ENCODE data around the gene GRID2. TPM values are rescaled to one million over a fixed set of nuclear protein-coding genes. Genes with fewer than 3 reads are reported as not detected.

GRID2 gene
- total and polyA plus RNA-seq, 10 of the 15 experiments (the other 5 are each of a cell fraction or from before 2014, with no cell fraction given), result not detected

- H3K9ac ChIP-seq (ENCODE audit: control insufficient read depth, insufficient read depth, low read length), result no peak overlapping the region
- no peaks in the 10 kb centered on the region for H3K36me3 ChIP-seq (ENCODE audit: control insufficient read depth in 2 of 2, insufficient read depth in 2 of 2, low read length in 1 of 2)
- H3K27me3 ChIP-seq (replicated peaks in 1 of 2; ENCODE audit: control insufficient read depth in 2 of 2, insufficient read depth in 2 of 2, low read length in 1 of 2), result no peaks in the 10 kb centered on the region
- in situ Hi-C loops (cut with MboI) (no loop called here), intact Hi-C loops (cut with micrococcal nuclease; ENCODE audit: unreplicated experiment) (no loop called here)
- ATAC-seq (no peak), DNase-seq (ENCODE audit: low read depth, low spot score) (no peak), FAIRE-seq (no peak)
- SMC1A ChIA-PET (ENCODE audit: uncharacterized antibody, unreplicated experiment), result no interaction called here
- RAD21 ChIA-PET (ENCODE audit: unreplicated experiment), result no interaction called here
- no peak overlapping the region for H3K4me2 ChIP-seq (ENCODE audit: control insufficient read depth, insufficient read depth)
- no TSS peak for BruUV-seq (replicated peaks)
- POLR2A ChIA-PET, result no interaction called here
- H3K9me3 ChIP-seq (replicated peaks; ENCODE audit: control insufficient read depth, insufficient read depth, low read length), result no peaks in the 10 kb centered on the region
- no peak overlapping the region for H3K4me3 ChIP-seq
- 24% methylated on average over 2 of the region's 2 CpGs for WGBS (ENCODE audit: insufficient coverage, insufficient replicate concordance, low lambda C conversion rate, missing lambda C conversion rate)
- no peak overlapping the region for H3K27ac ChIP-seq (ENCODE audit: control insufficient read depth, insufficient read depth)
- H3K79me2 ChIP-seq (ENCODE audit: control insufficient read depth, insufficient read depth, low read length), result no peaks in the 10 kb centered on the region
- no peak overlapping the region for H2AFZ ChIP-seq (ENCODE audit: control insufficient read depth, low read depth, low read length)
- TF ChIP-seq SMC3 (IDR thresholded peaks at IDR 0.05; ENCODE audit: borderline replicate concordance, low read length), result no peak
- no peak for TF ChIP-seq RCOR1 (conservative IDR thresholded peaks at IDR 0.05; ENCODE audit: low read depth, low read length)
- TF ChIP-seq FOS (IDR thresholded peaks at IDR 0.05; ENCODE audit: borderline replicate concordance, extremely low read depth, insufficient read length), result no peak
- TF ChIP-seq E4F1 (IDR thresholded peaks at IDR 0.05; ENCODE audit: borderline replicate concordance, partially characterized antibody), result no peak
- no peak for TF ChIP-seq SREBF1 (IDR thresholded peaks at IDR 0.05; ENCODE audit: low read length)
- TF ChIP-seq HDAC2 (IDR thresholded peaks at IDR 0.05), result no peak
- TF ChIP-seq, protein P1, sequence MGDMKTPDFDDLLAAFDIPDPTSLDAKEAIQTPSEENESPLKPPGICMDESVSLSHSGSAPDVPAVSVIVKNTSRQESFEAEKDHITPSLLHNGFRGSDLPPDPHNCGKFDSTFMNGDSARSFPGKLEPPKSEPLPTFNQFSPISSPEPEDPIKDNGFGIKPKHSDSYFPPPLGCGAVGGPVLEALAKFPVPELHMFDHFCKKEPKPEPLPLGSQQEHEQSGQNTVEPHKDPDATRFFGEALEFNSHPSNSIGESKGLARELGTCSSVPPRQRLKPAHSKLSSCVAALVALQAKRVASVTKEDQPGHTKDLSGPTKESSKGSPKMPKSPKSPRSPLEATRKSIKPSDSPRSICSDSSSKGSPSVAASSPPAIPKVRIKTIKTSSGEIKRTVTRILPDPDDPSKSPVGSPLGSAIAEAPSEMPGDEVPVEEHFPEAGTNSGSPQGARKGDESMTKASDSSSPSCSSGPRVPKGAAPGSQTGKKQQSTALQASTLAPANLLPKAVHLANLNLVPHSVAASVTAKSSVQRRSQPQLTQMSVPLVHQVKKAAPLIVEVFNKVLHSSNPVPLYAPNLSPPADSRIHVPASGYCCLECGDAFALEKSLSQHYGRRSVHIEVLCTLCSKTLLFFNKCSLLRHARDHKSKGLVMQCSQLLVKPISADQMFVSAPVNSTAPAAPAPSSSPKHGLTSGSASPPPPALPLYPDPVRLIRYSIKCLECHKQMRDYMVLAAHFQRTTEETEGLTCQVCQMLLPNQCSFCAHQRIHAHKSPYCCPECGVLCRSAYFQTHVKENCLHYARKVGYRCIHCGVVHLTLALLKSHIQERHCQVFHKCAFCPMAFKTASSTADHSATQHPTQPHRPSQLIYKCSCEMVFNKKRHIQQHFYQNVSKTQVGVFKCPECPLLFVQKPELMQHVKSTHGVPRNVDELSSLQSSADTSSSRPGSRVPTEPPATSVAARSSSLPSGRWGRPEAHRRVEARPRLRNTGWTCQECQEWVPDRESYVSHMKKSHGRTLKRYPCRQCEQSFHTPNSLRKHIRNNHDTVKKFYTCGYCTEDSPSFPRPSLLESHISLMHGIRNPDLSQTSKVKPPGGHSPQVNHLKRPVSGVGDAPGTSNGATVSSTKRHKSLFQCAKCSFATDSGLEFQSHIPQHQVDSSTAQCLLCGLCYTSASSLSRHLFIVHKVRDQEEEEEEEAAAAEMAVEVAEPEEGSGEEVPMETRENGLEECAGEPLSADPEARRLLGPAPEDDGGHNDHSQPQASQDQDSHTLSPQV (IDR thresholded peaks at IDR 0.05), result no peak
- TF ChIP-seq DPF2 (IDR thresholded peaks at IDR 0.05), result no peak
- no peak for TF ChIP-seq SREBF2 (IDR thresholded peaks at IDR 0.05; ENCODE audit: low read length)
- TF ChIP-seq BACH1 (IDR thresholded peaks at IDR 0.05; ENCODE audit: borderline replicate concordance), result no peak
- no peak for TF ChIP-seq RFX5 (IDR thresholded peaks at IDR 0.05; ENCODE audit: low read depth, low read length)
- no peak for TF ChIP-seq CEBPB (IDR thresholded peaks at IDR 0.05; ENCODE audit: borderline replicate concordance in 1 of 2, low read depth in 2 of 2, low read length in 2 of 2)
- TF ChIP-seq ZZZ3 (IDR thresholded peaks at IDR 0.05; ENCODE audit: control insufficient read depth, insufficient read length, low read depth), result no peak
- TF ChIP-seq HDAC6 (IDR thresholded peaks at IDR 0.05; ENCODE audit: unreplicated experiment), result no peak
- TF ChIP-seq IRF4 (IDR thresholded peaks at IDR 0.05; ENCODE audit: low read depth, low read length), result no peak
- no peak for TF ChIP-seq LARP7 (IDR thresholded peaks at IDR 0.05)
- TF ChIP-seq TAF1 (IDR thresholded peaks at IDR 0.05; ENCODE audit: borderline replicate concordance, low read depth, low read length), result no peak
- H4K20me1 ChIP-seq (ENCODE audit: control insufficient read depth, insufficient read depth), result no peaks in the 10 kb centered on the region
- H3K4me1 ChIP-seq (ENCODE audit: control insufficient read depth, insufficient read depth, low read length), result no peaks in the 10 kb centered on the region
- CTCF ChIA-PET, result no interaction called here
Measured at GRCh38 chr4:93237521-93237920, 933.8 kb downstream of the GRID2 start.

Measured in GM12878 (cell line).